K562 (cell line): ENCODE data around the gene SLC22A3.

Experiments
- CTCF ChIP-seq, 3 experiments: IDR thresholded peaks in 2 of 3; conservative IDR thresholded peaks in 1 of 3; 2 replicates each; pipeline ENCODE4 v1.5.1; 2011 to 2012; ENCODE audit warnings: low read length in 3 of 3, mild to moderate bottlenecking in 3 of 3, control low read depth in 2 of 3, improper control_type of control experiment in 1 of 3, inconsistent platforms in 1 of 3, low read depth in 1 of 3, mixed read lengths in 1 of 3, moderate library complexity in 1 of 3; ENCODE audit not compliant: insufficient read depth in 2 of 3
- GABPB1 ChIP-seq: sonication (generic); formaldehyde crosslinking; IDR thresholded peaks from 2 replicates; pipeline ENCODE4 v1.8.0; 2022; ENCODE audit warnings: mild to moderate bottlenecking, missing genetic modification reagents
- HDAC2 ChIP-seq: fragments of 450-650 bp; IDR thresholded peaks from 2 replicates; pipeline ENCODE4 v1.6.1; 2016; ENCODE audit warnings: mild to moderate bottlenecking
- PHF21A ChIP-seq: fragments of 450-650 bp; IDR thresholded peaks from 2 replicates; pipeline ENCODE4 v1.6.1; 2017; ENCODE audit warnings: low read depth, borderline replicate concordance
- POLR2AphosphoS5 ChIP-seq: IDR thresholded peaks from 2 replicates; pipeline ENCODE4 v1.6.1; 2011; ENCODE audit warnings: mild to moderate bottlenecking, low read depth, low read length, moderate library complexity; ENCODE audit not compliant: control insufficient read depth, insufficient read depth

GRCh38 chr6:160438481-160438880, 90.3 kb downstream of the SLC22A3 start:
- TF ChIP-seq PHF21A (no peak), CTCF (IDR thresholded peaks at IDR 0.05 in 2 of 3, conservative IDR thresholded peaks at IDR 0.05 in 1 of 3; ENCODE audit: insufficient read depth in 2 of 3, low read depth in 1 of 3, low read length in 3 of 3) (no peak), GABPB1 (CRISPR knock-in tag) (no peak), POLR2AphosphoS5 (no peak), HDAC2 (no peak)
